Endothelial cell of umbilical vein (primary cell): Measurements from ENCODE around the gene POLRMT. TPM values are rescaled to one million over a fixed set of nuclear protein-coding genes. Genes with fewer than 3 reads are reported as not detected.
A peak's percentile ranks its signal among the peaks of the same experiment; 100 is the strongest.

Source experiments
- BruUV-seq: library from RNA; stranded (reverse); fragments of 400-500 nt; replicated peaks from 2 replicates; lab custom pipeline; 2021; lab: Mats Ljungman, UMichigan
- CTCF ChIA-PET: fragments of 300-600, 350-600 bp; sonication (Branson Sonifier 250); formaldehyde crosslinking; loops from one replicate; lab custom pipeline; 2021; ENCODE audit warnings: antibody characterized with exemption, inconsistent platforms; lab: Charles Lee
- POLR2A ChIA-PET: fragments of 300-600, 350-600 bp; sonication (Branson Sonifier 250); formaldehyde crosslinking; loops from one replicate; lab custom pipeline; 2021; ENCODE audit warnings: antibody characterized with exemption, inconsistent platforms; lab: Charles Lee
- DNase-seq: peaks from one replicate; pipeline ENCODE4 v3.0.0-alpha.2; 2011; ENCODE audit warnings: low read depth, low spot score
- FAIRE-seq: peaks from 2 replicates; lab custom pipeline; 2011; peaks lifted over from hg19 to GRCh38; lab: Jason Lieb, UNC
- H2AFZ ChIP-seq: 2 replicates; pipeline ENCODE4 v1.6.0; 2012; ENCODE audit warnings: low read depth, low read length, control low read depth, inconsistent platforms
- H3K27ac ChIP-seq: 2 replicates; pipeline ENCODE4 v1.5.1; 2011; ENCODE audit warnings: low read depth, mild to moderate bottlenecking, control low read depth, low read length, moderate library complexity; ENCODE audit not compliant: insufficient read depth
- H3K27me3 ChIP-seq, 2 experiments: 2 replicates each; pipeline versions ENCODE4 v1.6.0 to v1.6.1; 2011; ENCODE audit warnings: low read length in 2 of 2, mixed read lengths in 1 of 2; ENCODE audit not compliant: control insufficient read depth in 2 of 2, insufficient read depth in 2 of 2
- H3K36me3 ChIP-seq, 2 experiments: 2 replicates in 1 of 2; 3 replicates in 1 of 2; pipeline ENCODE4 v1.5.1; 2011; ENCODE audit warnings: low read length in 2 of 2, mild to moderate bottlenecking in 1 of 2, moderate library complexity in 1 of 2; ENCODE audit not compliant: control insufficient read depth in 2 of 2, insufficient read depth in 2 of 2; ENCODE audit errors: extremely low read depth in 1 of 2
- H3K4me1 ChIP-seq: 3 replicates; pipeline ENCODE4 v1.5.1; 2011; ENCODE audit warnings: mild to moderate bottlenecking, low read length; ENCODE audit not compliant: control insufficient read depth, insufficient read depth; ENCODE audit errors: extremely low read depth
- H3K4me2 ChIP-seq: 2 replicates; pipeline ENCODE4 v1.6.1; 2011; ENCODE audit warnings: low read length, control low read depth, mixed read lengths; ENCODE audit not compliant: insufficient read depth
- H3K4me3 ChIP-seq, 3 experiments: fragments of 200-600 bp in 1 of 3; sonication (generic), shearing (Covaris generic) in 1 of 3; replicated peaks in 1 of 3; 2 replicates each; pipeline ENCODE4 v1.5.1; 2011 to 2016; ENCODE audit warnings: control low read depth in 3 of 3, low read length in 3 of 3, mild to moderate bottlenecking in 2 of 3, inconsistent platforms in 1 of 3, low read depth in 1 of 3, moderate library complexity in 1 of 3; ENCODE audit not compliant: insufficient read depth in 1 of 3
- H3K79me2 ChIP-seq: 2 replicates; pipeline ENCODE4 v1.6.0; 2012; ENCODE audit warnings: low read length, inconsistent platforms; ENCODE audit not compliant: control insufficient read depth, insufficient read depth
- H3K9ac ChIP-seq: replicated peaks from 2 replicates; pipeline ENCODE3; 2011; ENCODE audit warnings: low read length, control low read depth; ENCODE audit not compliant: insufficient read depth; ENCODE audit errors: extremely low read depth
- H3K9me1 ChIP-seq: replicated peaks from 3 replicates; pipeline ENCODE4 v1.6.0; 2011; ENCODE audit warnings: mild to moderate bottlenecking, low read length; ENCODE audit not compliant: control insufficient read depth, insufficient read depth; ENCODE audit errors: extremely low read depth
- H3K9me3 ChIP-seq: replicated peaks from 2 replicates; pipeline ENCODE4 v1.5.1; 2012; ENCODE audit warnings: low read length, inconsistent platforms; ENCODE audit not compliant: control insufficient read depth, insufficient read depth
- H4K20me1 ChIP-seq: replicated peaks from 2 replicates; pipeline ENCODE3; 2011; ENCODE audit warnings: mild to moderate bottlenecking, low read length; ENCODE audit not compliant: control insufficient read depth, insufficient read depth; ENCODE audit errors: extremely low read depth
- EZH2 ChIP-seq: IDR thresholded peaks from 2 replicates; pipeline ENCODE4 v1.6.1; 2012; ENCODE audit warnings: borderline replicate concordance, low read depth, mild to moderate bottlenecking, moderate library complexity, low read length, inconsistent platforms; ENCODE audit not compliant: severe bottlenecking
- FOS ChIP-seq: IDR thresholded peaks from 2 replicates; pipeline ENCODE4 v1.6.1; 2011; ENCODE audit warnings: mild to moderate bottlenecking, low read length, moderate library complexity, borderline replicate concordance; ENCODE audit not compliant: insufficient read depth
- GATA2 ChIP-seq: IDR thresholded peaks from 2 replicates; pipeline ENCODE4 v1.7.0; 2011; ENCODE audit warnings: low read depth, mild to moderate bottlenecking, moderate library complexity, mixed read lengths, low read length; ENCODE audit not compliant: insufficient read length, insufficient read depth
- JUN ChIP-seq: IDR thresholded peaks from 2 replicates; pipeline ENCODE4 v1.6.1; 2011; ENCODE audit warnings: borderline replicate concordance, low read depth; ENCODE audit not compliant: insufficient read length, insufficient read depth
- MYC ChIP-seq: IDR thresholded peaks from one replicate; pipeline ENCODE4 v1.6.1; 2011; ENCODE audit warnings: mild to moderate bottlenecking, low read depth, low read length
- dilution Hi-C: fragments of 300-500 bp; cut with MboI; formaldehyde crosslinking; loops from one replicate; pipeline ENCODE4 v1.15.0; 2019; ENCODE audit warnings: low sequenced_read_pairs; ENCODE audit not compliant: extremely low pct_ligation_motif_present
- intact Hi-C: fragments of 100-400 bp; cut with micrococcal nuclease; formaldehyde crosslinking; loops from one replicate; pipeline ENCODE4 v1.10.0; 2022
- polyA plus RNA-seq, 4 experiments: library from polyadenylated mRNA; depleted of rRNA in 3 of 4; stranded (reverse) in 3 of 4; unstranded in 1 of 4; fragments of >200 nt; gene quantifications; 2 replicates each; pipeline versions ENCODE4 v1.2.1 to v1.2.3, GENCODE V29; 2011 to 2012; ENCODE audit warnings: missing spikeins in 1 of 4
- total RNA-seq: library from RNA; stranded (reverse); gene quantifications from 2 replicates; pipeline ENCODE4 v1.2.3, GENCODE V29; 2021
- TF ChIP-seq, protein P1 (sequence below), 2 donors: IDR thresholded peaks; 1 replicate in 1 of 2; 2 replicates in 1 of 2; pipeline ENCODE4 v1.5.1; 2011; ENCODE audit warnings: low read length in 2 of 2, mild to moderate bottlenecking in 2 of 2, moderate library complexity in 2 of 2, control low read depth in 1 of 2, inconsistent platforms in 1 of 2, low read depth in 1 of 2; ENCODE audit not compliant: insufficient read depth in 1 of 2; ENCODE audit errors: extremely low read depth in 1 of 2
- TF ChIP-seq, protein P2 (sequence below): IDR thresholded peaks from 2 replicates; pipeline ENCODE4 v1.6.1; 2011; ENCODE audit not compliant: insufficient read depth, insufficient read length

POLRMT gene
- total and polyA plus RNA-seq, 2 donors (not counting 3 experiments of a cell fraction or from before 2014, with no cell fraction given): 38.9 to 50.6 TPM

DNA sequence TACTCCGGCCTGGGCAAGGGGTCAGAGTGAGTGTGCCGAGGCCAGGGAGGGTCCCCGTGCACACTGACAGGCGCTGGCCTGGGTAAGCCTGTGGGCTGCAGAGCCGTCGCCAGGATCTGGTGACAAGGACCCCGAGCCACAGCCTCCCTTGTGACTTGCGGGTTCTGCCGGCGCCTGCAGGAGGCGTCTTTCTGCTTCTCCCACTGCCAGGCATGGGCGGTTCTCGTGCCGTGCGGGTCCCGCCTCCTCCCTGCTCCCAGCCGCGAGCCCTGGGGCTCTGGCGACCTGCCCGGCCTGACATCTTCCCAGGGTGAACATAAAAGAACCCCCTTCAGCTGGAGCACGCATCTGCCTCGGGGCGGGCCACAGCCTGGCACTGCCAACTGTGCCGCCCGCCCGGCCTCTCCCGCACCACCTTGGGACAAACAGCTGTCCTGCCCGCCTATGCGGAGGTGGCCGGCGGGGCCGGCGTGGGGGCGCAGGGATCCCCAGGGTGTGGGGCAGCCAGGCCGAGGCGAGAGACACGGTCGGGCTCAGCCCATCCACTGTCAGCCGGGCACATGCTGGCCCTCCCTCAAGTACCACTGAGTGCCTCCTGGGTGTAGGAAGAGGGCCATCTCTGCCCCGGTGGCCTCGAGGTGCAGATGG lies 45.1 kb downstream of the POLRMT start:
- intact Hi-C loops (loop anchor here (2.0 kb wide), 2 partner anchors 15 to 45 kb away; partner anchors contain the start of genes BSG and POLRMT), dilution Hi-C loops (no loop called here)
- Histone ChIP-seq H3K9me3 (no peaks in the 10 kb centered on the region), H3K4me2 (no peak overlapping the region), H3K79me2 (no peaks in the 10 kb centered on the region), H3K4me1 (no peaks in the 10 kb centered on the region), H2AFZ (no peak overlapping the region), H3K4me3 (no peak overlapping the region), H4K20me1 (no peaks in the 10 kb centered on the region), H3K27me3 (peaks cover 10 to 13% of the 10 kb centered on the region in 2 experiments), H3K9me1 (no peaks in the 10 kb centered on the region), H3K27ac (no peak overlapping the region), H3K36me3 (peaks cover 0 to 3% of the 10 kb centered on the region in 2 experiments), H3K9ac (no peak overlapping the region)
- no TSS peak for BruUV-seq
- ChIA-PET CTCF (interaction anchor here (0.8 to 1.0 kb wide), 2 partner anchors 12 to 146 kb away, joined by 3 to 4 read pairs; no protein-coding TSS in a partner anchor), POLR2A (no interaction called here)
- DNase-seq: peak; percentile 59
- peak; percentile 81 for FAIRE-seq
- no peak for TF ChIP-seq GATA2
- TF ChIP-seq EZH2: no peak
- no peak for TF ChIP-seq MYC
- TF ChIP-seq, protein P1, sequence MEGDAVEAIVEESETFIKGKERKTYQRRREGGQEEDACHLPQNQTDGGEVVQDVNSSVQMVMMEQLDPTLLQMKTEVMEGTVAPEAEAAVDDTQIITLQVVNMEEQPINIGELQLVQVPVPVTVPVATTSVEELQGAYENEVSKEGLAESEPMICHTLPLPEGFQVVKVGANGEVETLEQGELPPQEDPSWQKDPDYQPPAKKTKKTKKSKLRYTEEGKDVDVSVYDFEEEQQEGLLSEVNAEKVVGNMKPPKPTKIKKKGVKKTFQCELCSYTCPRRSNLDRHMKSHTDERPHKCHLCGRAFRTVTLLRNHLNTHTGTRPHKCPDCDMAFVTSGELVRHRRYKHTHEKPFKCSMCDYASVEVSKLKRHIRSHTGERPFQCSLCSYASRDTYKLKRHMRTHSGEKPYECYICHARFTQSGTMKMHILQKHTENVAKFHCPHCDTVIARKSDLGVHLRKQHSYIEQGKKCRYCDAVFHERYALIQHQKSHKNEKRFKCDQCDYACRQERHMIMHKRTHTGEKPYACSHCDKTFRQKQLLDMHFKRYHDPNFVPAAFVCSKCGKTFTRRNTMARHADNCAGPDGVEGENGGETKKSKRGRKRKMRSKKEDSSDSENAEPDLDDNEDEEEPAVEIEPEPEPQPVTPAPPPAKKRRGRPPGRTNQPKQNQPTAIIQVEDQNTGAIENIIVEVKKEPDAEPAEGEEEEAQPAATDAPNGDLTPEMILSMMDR (IDR thresholded peaks at IDR 0.05; ENCODE audit: extremely low read depth in 1 of 2, insufficient read depth in 1 of 2, low read depth in 1 of 2, low read length in 2 of 2): peak; percentile 62 to 78
- TF ChIP-seq, protein P2, sequence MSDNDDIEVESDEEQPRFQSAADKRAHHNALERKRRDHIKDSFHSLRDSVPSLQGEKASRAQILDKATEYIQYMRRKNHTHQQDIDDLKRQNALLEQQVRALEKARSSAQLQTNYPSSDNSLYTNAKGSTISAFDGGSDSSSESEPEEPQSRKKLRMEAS: no peak
- no peak for TF ChIP-seq FOS
- TF ChIP-seq JUN: no peak
